HPDE6-E6E7 (cell line): ENCODE data around the gene IFI16.
"Not testable (repeated sequence)": the region's sequence is repeated elsewhere in the genome, so short reads cannot be mapped to it uniquely, and the experiment has no call there.

Experiments
- DNase-seq: peaks from one replicate; pipeline ENCODE4 v3.0.0; 2011; ENCODE audit warnings: missing footprints; ENCODE audit errors: extremely low spot score

Gene IFI16

GRCh38 chr1:159092036-159092760, 82.5 kb downstream of the IFI16 start:
- peak; percentile 34 for DNase-seq

- no peak for DNase-seq
Observed at GRCh38 chr1:159098596-159098995, 88.9 kb downstream of the IFI16 start.

GRCh38 chr1:159100589-159100988, 90.9 kb downstream of the IFI16 start:
- DNase-seq = no peak

GRCh38 chr1:159103021-159103420, 93.3 kb downstream of the IFI16 start:
- not testable (repeated sequence) for DNase-seq
